Glomerular visceral epithelial cell (primary cell): Measurements from ENCODE around the gene PPEF2.

ENCODE experiments used
- DNase-seq: peaks from one replicate; pipeline ENCODE4 v3.0.0-alpha.2; 2016; ENCODE audit errors: extremely low spot score

PPEF2 gene

DNA sequence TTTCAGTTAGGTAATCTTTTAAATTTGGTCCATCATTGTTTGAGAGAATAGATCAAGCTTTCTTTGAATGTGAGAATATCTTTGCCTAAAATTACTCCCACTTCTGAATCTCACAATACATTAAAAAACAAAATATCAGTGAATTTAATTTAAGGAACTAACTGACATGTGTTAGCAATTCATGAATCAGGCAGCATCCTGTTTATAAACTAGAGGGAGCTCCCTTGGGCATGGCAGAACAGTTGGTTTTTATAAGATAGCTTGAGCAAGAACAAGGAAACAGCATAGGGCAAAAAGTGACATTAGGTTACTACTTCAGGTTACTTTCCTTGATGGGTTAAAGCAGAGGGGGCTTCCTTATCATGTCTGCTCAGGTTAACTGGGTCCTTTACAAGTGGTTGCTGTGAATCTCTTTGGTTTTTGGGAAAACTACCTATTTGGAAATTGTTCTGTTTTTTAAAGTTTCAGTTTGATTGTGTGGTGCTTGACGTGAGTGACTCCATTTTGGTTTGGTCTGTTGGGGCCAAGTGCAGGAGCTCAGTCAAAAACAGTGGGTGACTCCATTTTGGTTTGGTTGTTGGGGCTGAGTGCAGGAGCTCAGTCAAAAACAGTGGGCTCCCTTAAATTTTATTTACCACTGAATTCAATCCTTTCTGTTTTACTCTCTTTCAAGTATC is 68.0 kb downstream of the PPEF2 start:
- no peak for DNase-seq

DNA sequence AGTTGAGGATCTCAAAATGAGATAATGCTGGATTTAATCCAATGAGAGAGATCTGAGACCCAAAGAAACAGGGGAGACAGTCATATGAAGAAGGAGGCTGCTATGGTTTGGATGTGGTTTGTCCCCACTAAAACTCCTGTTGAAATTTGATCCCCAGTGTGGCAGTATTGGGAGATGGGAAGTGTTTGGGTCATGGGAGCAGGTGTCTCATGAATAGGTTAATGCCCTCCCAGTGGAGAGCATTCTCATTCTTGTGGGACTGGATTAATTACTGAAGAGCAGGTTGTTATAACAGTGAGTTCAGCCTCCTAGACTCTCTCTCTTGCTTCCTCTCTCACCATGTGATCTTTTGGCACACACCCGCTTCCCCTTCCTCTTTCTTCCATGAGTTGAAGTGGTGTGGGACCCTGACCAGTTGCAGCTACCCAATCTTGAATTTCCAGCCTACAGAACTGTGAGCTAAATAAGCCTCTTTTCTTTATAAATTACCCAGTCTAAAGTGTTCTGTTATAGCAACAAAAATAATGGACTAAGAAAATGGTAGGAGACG is 70.3 kb downstream of the PPEF2 start:
- DNase-seq, result no peak

DNA sequence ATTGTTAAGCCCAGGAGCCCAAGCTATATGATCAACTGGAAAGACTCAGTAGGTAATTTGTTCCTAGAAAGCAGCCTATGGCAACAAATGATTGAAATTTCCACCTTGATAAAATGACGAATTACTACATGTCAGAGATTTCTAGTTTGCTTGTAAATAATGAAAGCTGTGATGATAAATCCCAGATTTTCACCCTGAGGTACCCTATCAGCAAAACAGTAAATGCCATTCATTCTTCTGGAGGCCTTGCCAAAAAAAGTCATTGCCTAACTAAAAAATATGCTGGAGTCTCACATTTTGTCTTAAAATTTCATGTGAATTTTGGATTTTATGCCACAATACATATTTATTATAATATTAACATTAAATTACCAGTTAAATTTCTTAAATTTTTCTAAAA is 71.3 kb downstream of the PPEF2 start:
- DNase-seq, result no peak

DNA sequence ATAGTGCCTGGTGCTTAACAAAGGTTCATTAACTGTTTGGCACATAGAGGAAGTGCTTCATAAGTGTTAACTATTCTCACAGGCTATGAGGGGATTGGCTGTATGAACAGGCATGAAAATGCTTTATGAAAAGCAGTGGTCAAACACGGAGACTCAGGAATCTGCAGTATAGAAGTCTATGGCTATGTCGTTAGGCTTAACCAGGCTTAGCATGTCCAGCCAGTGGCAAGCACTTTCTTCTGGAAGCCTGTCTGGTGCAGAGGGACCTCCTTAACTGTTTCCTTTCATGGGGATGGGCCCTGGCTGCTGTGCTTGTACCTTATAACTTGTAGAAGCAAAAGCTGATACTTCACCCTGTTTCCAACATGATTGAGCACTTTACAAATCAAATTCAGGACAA is 78.4 kb downstream of the PPEF2 start:
- DNase-seq, result no peak

DNA sequence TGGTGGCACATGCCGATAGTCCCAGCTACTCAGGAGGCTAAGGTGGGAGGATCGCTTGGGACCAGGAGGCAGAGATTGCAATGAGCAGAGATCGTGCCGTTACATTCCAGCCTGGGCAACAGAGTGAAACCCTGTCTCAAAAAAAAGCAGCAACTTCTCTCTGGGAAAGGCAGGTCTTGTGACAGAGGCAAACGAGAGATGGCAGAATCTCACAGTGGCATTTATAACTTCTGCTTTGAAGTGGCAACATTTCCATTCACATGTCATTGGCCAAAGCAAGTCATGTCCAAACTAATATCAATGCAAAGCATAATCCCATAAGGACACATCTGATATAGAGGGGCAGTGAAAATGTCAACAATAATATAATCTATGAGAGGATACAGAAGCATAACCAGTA is 79.8 kb downstream of the PPEF2 start:
- no peak for DNase-seq

DNA sequence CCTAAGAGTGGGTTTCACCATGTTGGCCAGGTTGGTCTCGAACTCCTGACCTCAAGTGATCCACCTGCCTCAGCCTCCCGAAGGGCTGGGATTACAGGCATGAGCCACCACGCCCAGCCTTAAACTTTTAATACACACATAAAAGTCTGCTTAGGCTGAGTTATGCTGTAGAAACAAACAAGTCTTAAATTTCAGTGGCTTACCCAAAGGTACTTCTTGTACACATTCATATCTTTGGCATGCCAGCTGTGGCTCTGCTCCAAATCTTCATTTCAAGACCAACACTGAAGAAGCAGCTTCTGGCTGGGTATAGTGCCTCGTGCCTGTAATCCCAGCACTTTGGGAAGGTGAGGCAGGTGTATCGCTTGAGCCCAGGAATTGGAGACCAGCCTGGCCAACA is 80.3 kb downstream of the PPEF2 start:
- DNase-seq, result no peak

DNA sequence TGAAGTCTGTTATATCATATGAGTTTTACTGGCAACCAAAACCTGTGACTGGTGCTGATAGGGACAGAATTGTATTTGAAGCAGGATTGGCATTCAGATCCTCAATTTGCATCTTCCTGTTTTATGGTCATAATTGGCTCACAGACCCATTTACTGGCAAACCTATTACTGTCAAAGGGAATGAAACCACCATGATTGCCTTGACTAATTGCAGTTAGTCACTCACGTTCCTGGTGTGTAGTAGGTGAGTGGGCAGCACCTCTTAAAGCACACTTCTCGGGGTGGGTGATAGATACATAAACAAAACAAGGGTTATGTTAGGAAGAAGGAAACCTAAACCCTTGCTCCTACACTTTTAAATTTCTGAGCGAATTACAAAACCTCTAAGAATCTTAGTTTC is 81.0 kb downstream of the PPEF2 start:
- no peak for DNase-seq

DNA sequence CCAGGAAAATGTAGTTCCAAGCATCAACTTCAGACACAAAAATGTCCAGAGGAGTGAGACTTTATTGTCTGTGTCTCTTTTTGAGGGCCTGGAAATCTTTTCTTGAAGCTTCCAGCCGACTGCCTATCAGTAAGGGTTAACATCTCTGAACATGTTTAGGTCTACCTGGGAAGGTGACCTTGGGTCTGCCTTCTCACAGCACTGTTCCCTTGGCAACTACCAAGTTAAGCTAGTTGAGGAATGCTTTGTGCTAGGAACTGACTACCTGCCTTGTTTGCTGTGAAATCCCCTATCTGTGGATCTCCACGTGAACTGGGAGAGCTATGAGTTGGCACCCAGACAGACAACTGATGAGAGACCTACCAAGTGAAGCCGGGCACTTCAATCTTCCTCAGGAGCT is 81.6 kb downstream of the PPEF2 start:
- DNase-seq, result no peak

DNA sequence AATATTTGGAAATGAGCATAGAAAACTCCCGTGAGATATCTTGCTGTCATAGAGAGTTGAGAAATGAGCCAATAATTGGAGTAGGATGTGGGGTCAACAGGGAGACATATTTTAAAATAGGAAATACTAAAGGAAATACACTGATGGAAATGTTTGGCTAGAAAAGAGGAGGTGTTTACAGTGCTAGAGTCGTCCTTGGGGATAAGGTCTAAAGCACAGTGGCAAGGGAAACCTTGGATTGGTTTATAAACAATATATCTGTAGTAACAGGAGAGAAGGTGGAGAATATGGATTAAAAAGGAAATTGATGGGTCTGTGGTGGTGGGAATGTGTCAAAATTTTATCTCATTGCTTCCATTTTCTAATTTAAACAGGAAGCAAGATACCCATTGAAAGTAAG is 82.1 kb downstream of the PPEF2 start:
- no peak for DNase-seq

DNA sequence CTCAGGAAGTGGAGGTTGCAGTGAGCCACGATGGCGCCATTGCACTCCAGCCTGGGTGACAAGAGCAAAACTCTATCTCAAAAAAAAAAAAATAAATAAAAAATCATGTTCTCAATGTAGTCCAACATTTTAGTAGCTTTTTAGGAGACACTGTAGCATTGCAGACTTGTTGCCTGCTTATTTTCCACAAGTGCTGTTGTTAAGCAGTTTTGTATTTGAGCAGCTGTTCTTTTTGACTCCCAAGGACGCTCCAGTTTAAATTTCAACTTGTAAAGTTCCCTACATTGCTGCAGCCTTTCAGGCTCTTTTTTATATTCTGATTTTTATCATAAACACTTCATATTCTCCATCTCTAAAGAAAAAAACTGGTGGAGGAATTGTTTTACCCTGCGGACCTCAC is 83.1 kb downstream of the PPEF2 start:
- no peak for DNase-seq

DNA sequence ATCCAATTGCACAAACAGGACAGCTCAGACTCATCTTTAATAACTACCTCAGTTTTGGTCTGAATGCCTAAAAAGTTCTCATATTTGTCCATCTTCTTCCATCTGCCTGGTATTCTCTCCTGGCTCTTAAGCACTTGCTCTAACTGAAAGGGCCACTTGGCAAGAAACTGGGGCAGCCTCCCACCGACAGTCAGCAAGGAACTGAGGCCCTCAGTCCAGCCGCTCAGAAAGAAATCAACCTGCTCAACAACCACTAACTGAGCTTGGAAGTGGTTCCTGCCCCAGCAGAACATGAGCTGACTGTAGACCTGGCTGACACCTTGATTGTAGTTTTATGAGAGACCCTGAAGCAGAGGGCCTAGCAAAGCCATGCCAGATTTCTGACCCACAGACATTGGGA is 84.4 kb downstream of the PPEF2 start:
- DNase-seq, result no peak
